Right lobe of liver (tissue), 4 donors: ENCODE measurements around the gene FAM47E.

ENCODE experiments used
- CTCF ChIP-seq, 4 donors: fragments of 200-600 bp in 3 of 4; fragments of 450-650 bp in 1 of 4; IDR thresholded peaks; one replicate each; pipeline versions ENCODE4 v1.5.1 to v1.8.0; 2016 to 2022; ENCODE audit warnings: antibody characterized with exemption in 4 of 4, mild to moderate bottlenecking in 2 of 4
- POLR2A ChIP-seq: fragments of 450-650 bp; IDR thresholded peaks from one replicate; pipeline ENCODE4 v1.6.1; 2017; ENCODE audit warnings: antibody characterized with exemption, mild to moderate bottlenecking
- donor health status: DM: no; HTN: no; CAD: no.
- donor health status: DM: no; HTN: no; CAD: no.
- donor health status: DM: no; HTN: yes; CAD: no.

GRCh38 chr4:76302826-76303438 lies 51.4 kb downstream of the FAM47E start:
- TF ChIP-seq CTCF (IDR thresholded peaks at IDR 0.05) (no peak), POLR2A (no peak)
